HK-2 (cell line): ENCODE results near the gene C19orf25.

Experiments used
- DNase-seq: peaks from one replicate; pipeline ENCODE4 v3.0.0-alpha.2; 2018; ENCODE audit not compliant: unreplicated experiment

C19orf25 gene

DNA sequence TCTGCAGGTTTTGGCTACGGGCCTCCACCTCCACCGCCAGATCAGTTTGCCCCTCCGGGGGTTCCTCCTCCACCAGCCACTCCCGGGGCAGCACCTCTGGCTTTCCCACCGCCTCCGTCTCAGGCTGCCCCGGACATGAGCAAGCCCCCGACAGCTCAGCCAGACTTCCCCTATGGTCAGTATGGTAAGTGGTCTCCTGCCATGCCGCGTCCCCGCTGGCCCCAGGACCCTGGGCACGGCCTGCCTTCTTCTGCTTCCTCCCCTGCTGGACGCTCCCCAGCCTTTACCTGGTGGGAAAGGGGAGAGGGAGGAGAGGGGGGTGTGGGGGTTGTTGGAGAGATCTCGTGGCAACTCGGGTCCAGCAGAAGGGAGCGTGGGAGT lies 46.5 kb downstream of the C19orf25 start:
- DNase-seq: no peak

DNA sequence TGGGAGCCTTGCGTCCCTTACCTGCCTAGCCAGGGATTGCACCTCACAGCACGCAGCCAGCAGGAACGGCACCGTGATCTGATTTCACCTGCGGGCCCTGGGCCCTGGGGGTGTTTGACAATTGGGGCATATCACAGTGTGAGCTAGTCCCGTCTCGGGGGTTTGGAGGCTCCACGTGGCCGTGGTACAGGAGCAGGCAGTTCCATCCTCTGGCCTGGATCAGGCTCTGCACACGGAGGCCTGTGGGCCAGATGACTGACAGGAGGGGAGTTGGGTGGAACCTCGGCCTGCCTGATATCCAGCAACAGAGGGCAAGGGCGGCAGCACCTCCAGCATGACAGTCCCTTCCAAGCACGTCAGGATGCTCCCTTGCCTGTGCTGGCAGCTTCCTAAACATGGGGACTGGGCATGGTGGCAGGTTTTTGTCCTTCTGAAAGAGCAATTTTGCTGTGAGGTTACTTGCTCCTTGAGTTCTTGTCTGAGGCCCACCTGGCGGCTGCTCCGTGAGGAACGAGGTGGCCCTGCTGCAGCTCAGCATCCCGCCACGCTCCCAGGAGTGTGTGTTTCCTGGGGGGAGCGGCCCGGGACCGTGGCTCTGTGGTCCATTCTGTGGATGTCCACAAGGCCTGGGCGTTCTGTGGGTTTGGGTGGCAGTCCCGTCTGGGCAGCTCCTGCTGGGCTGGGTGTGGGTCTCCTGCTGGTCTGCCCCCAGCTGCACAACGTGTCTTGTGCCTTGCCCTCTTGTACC lies 47.1 kb downstream of the C19orf25 start:
- no peak for DNase-seq

DNA sequence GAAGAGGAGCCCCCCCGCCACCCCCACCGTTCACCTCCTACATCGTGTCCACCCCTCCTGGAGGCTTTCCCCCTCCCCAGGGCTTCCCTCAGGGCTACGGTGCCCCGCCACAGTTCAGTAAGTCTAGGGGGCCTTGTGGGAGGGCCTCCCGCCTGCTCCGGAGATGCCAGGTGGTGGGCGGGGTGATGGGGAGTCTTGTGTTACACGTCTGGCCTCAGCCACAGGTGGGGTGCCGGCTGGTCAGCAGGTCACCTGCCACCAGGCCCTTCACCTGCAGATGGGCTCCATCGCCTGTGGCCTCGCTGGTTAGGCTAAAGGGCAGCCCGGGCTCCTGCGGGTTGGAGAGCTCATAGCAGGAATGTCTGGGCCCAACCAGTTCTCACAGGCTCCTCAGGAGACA lies 48.8 kb downstream of the C19orf25 start:
- DNase-seq: no peak

DNA sequence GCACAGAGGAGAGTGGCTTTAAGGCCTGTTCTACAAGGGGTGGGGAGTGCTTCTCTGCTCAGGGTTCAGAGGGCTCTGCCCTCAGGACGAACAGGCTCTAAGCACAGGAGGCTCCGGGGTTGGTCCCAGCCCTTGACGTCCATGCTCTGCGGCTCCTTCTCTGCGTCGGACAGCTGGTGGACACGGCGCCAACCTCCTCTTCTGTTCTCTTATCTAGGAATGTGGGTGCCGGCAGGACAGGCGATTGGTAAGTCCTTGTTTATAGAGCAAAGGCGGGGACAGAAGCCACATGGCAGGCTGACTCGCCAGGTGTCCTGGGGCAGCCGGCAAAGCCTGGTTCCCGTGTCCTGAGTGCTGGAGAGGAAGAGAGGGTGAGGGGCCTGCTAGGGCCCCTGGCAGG lies 49.3 kb downstream of the C19orf25 start:
- DNase-seq: no peak

DNA sequence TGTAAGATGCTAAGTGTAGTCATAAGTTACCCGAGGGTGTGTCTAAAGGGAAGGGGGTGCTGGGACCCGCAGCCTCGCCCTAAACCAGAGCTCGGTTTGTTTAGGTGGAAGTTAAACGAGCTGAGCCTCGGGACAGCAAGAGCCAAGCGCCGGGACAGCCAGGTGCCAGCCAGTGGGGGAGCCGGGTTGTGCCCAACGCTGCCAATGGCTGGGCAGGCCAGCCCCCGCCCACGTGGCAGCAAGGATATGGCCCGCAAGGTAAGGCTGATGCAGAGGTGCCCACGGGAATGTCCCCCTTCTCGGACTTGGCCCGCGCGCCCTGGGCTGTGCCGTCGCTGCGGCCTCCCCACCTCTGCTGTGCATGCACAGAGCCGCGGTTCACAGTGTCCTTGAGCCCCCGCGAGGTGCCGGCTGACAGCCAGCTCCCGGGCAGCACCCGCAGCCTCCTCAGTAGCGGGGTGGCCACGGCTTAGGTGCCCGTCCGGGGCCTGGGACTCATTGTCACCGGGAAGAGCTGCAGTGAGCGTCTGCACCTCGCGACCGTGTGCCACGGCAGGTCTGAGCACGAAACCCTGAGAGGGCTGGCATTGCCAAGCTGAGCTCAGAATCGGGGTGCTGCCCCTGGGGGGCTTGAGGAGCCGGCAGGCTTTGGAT lies 50.1 kb downstream of the C19orf25 start:
- DNase-seq: no peak

DNA sequence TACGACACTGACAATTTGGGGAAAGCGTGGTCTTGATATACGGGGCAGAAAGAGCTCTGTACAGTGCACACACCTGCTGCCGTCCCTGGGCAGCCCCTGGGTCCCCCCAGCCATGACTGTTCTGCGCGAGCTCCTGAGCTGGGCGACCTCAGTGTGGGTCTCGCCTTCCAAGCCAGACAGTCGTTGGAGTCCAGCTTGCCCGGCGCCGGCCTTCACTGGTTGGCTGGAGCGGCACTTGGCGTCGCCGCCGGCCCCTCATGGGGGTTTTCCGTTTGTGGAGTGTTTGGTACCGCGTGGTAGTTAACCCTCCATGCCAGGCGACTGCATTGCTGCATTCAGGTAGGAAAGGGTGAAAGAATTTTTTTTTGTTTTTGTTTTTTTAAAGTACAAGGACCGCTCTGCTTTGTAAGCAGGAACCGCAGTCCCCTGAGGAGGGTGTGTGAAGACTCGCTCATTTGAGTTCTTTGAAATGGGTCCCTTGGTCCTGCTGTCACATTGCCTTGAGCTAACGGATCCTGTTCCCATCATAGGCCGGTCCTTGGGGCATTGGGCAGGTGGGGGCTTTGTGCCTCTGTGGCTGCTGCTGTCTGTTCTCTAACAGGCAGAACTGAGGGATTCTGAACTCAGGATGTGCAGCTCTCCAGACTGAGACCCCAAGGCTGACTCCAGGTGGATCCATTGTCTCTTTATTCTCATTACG lies 51.6 kb downstream of the C19orf25 start:
- no peak for DNase-seq

DNA sequence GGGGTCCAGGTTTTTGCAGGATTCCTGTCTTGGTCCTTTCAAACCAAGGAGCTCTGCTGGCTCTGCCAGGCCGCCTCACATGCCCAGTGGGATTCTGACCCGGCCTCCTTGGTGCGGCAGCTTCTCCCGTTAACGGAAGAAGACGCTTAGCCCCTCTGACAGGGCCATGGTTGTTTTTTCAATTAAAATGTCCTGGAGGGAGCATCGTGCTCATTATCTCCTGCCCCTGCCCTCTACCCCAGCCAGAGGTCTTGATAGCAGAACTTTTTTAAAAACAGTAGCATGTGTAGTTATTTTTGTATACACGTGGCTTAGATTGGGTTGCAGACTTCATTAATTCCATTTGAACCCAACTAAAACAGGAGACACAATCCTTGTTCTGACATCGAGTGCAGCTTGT lies 52.3 kb downstream of the C19orf25 start:
- DNase-seq: no peak

DNA sequence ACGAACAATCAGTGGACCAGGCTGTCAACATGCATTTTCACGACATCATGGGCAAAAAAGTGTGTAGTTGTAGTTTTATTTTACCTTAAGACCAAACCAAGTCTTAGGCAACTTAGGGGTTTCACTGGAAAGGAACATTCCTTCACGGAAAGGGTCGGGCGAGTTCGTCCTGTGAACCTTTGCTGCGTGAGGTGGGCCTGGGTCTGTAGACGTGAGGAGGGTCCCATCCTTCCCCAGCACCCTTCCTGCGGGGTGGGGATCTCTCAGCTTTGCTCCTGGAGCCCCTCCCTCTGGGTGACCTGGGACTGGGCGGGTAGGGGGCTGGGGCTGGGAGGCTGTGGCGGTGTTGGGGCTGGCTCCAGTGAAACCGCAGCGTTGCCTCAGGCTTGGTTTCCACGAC lies 53.1 kb downstream of the C19orf25 start:
- DNase-seq: no peak

DNA sequence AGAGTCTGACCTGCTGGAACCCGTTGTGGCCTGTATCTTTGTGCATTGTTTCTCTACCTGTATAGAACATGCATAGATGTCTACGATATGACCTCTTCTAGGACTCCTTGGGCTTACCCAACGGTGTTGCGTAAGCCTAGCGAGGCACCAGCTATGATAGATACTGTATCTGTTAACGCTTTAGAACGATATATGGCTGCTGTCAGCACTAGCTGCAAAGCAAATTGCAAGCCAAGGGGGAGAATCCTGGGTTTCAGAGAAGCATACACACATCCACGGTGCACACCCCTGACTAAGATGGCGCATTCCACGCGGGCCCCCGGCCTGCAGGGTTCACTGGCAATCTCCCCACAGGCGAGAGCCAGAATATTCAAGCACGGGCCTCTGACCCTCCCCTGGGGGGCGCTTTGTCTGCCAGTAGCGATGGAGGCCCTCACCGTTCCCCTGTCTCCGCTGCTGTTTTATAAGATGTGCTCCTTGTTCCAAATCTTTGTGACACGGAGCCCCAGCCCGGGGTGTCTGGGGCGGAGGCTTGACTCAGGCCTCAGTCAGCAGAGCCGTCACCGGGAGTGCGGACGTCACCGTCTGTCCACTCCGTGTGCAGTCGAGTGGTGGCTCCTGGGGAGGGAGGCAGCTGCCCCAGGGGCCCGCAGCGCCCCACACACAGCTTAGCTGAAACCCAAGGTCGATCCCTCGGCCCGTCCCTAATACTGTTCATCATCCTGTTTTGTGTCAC lies 53.7 kb downstream of the C19orf25 start:
- no peak for DNase-seq

DNA sequence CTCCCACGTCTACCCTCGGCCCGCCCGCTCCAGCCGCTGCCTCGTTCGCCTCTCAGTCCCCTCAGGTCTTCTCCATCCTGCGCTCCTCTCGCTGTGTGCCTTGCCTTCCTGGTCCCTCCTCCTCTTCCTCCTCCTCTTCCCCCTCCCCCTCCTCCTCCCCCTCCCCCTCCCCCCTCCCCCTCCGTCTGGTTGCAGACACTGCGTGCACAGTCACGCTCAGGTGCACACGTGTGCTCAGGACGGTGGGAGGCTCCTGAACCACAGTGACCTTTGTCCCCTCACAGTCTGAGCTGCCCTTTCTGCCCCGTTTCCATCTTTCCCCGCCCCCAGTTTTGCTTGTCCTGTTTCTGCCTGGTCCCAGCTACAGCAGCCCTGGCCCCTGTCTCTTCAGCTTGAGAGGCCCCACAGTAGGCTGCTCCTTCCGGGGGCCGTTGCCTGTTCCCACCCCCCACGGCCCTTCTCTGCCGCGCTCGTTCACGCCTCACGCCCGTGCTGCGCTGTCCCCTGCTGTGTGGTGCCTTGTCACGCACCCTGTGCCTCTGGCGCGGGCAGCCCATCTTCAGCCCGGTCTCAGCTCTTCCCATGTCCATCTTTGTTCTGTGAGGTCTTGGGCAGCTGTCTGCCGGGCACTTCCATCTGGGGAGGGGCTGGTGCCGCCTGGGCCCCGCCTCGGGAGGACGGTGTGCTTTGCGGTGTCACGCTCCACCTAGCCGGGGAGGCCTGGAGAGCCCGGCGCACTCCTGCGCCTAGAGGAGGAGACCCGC lies 54.6 kb downstream of the C19orf25 start:
- no peak for DNase-seq

DNA sequence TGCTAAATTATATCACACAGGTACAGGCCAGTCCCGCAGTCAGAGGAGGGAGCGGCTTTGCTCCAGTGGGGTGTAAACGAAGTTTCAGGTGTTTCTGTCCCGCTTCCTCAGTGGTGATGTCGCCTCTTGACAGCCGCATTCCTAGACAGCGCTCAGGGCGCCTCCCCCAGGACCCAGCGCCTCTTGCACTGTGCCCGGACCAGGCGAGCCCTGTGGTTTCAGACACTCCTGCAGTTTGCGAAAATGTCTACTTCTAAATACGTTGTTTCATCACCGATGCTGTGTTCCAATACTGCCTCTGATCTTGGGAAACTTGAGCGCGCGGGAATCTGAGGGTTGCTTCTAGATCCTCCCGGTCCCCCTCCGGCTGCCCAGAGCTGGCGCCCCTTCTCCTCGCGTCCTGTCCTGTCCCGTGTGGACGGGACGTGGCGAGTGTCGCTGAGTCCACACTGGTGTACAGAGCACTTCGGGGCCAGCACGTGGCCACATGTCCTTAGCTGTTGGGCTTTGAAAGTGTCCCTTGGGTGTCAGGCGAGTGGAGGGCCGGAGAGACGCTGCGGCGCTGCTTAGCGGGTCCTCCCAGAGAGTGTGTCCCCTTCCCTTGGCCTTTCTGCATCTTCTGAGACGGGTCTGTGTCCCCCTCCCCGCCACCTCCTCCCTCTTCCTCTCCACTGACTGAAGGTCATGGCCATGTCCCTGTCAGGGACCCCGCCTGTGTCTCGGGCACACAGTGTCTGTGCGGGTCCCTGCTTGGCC lies 55.4 kb downstream of the C19orf25 start:
- DNase-seq: no peak
